ENCODE results near the gene DEFB123. TPM values are rescaled to one million over a fixed set of nuclear protein-coding genes. Genes with fewer than 3 reads are reported as not detected.

The DEFB123 gene
- total RNA-seq, 4 donors from 2014 or later: not detected

DNA sequence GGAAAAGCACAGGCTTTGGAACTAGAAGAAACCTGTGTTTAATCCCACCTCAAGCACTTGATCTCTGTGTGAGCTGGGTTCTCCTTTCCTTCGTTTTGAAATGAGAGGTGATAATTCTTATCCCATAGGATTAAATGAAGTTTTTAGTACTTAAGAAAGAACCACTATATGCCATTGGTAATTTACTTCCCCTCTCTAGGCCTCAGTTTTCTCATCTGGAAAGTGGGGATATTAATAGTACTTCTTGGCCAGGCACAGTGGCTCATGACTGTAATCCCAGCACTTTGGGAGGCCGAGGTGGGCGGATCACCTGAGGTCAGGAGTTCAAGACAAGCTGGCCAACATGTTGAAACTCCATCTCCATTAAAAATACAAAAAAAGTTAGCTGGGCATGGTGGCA, 48.7 kb downstream of the DEFB123 start:
- H3K4me1 ChIP-seq: peaks cover 7% of the 10 kb centered on the region
- H3K4me3 ChIP-seq: no peak overlapping the region
- no peak overlapping the region for H3K27ac ChIP-seq
- TF ChIP-seq POLR2AphosphoS5 (IDR thresholded peaks at IDR 0.05): no peak
- TF ChIP-seq, protein P1, sequence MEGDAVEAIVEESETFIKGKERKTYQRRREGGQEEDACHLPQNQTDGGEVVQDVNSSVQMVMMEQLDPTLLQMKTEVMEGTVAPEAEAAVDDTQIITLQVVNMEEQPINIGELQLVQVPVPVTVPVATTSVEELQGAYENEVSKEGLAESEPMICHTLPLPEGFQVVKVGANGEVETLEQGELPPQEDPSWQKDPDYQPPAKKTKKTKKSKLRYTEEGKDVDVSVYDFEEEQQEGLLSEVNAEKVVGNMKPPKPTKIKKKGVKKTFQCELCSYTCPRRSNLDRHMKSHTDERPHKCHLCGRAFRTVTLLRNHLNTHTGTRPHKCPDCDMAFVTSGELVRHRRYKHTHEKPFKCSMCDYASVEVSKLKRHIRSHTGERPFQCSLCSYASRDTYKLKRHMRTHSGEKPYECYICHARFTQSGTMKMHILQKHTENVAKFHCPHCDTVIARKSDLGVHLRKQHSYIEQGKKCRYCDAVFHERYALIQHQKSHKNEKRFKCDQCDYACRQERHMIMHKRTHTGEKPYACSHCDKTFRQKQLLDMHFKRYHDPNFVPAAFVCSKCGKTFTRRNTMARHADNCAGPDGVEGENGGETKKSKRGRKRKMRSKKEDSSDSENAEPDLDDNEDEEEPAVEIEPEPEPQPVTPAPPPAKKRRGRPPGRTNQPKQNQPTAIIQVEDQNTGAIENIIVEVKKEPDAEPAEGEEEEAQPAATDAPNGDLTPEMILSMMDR (IDR thresholded peaks at IDR 0.05): no peak
- TF ChIP-seq POLR2A (IDR thresholded peaks at IDR 0.05): no peak
- no peaks in the 10 kb centered on the region for H3K9me3 ChIP-seq
- H3K36me3 ChIP-seq: no peaks in the 10 kb centered on the region
- DNase-seq (ENCODE audit: low spot score in 2 of 2): no peak
- 77% methylated on average over 3 of the region's 3 CpGs for WGBS
- peaks cover 6% of the 10 kb centered on the region for H3K27me3 ChIP-seq

- TF ChIP-seq POLR2AphosphoS5 (IDR thresholded peaks at IDR 0.05) (no peak), POLR2A (IDR thresholded peaks at IDR 0.05) (no peak), EP300 (IDR thresholded peaks at IDR 0.05) (no peak)
- TF ChIP-seq, protein P1 (IDR thresholded peaks at IDR 0.05): no peak
- H3K27me3 ChIP-seq: peaks cover 2% of the 10 kb centered on the region
- peaks cover 2% of the 10 kb centered on the region for H3K4me1 ChIP-seq
- no peaks in the 10 kb centered on the region for H3K36me3 ChIP-seq
- H3K9me3 ChIP-seq: no peaks in the 10 kb centered on the region
- no peak overlapping the region for H3K4me3 ChIP-seq
- WGBS: 92% methylated on average over 3 of the region's 3 CpGs
- DNase-seq (ENCODE audit: low spot score in 2 of 2): no peak
- no peak overlapping the region for H3K27ac ChIP-seq
These were observed 50.3 kb downstream of the DEFB123 start for GRCh38 chr20:31490752-31491151.

DNA sequence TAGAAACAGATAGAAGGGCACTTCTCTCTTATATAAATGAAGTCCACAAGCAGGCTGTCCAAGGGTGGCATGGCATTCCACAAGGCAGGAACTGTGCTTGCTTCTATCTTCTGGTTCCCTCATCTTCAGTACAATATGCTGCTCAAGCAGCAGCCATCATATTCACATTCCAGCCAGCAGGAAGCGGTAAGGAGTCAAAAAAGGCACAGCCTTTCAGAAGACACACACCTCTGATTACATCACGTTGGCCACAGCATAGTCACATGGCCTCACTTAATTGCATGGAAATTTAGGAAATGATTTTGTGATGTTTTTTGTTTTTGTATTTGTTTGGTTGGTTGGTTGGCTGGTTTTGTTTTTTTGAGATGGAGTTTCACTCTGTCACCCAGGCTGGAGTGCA, 53.7 kb downstream of the DEFB123 start:
- H3K27me3 ChIP-seq: no peaks in the 10 kb centered on the region
- H3K36me3 ChIP-seq: no peaks in the 10 kb centered on the region
- peaks cover 14% of the 10 kb centered on the region for H3K4me1 ChIP-seq
- no peak for DNase-seq (ENCODE audit: low spot score in 2 of 2)
- WGBS: 59% methylated on average over 2 of the region's 2 CpGs
- H3K4me3 ChIP-seq: no peak overlapping the region
- H3K9me3 ChIP-seq: no peaks in the 10 kb centered on the region
- H3K27ac ChIP-seq: no peak overlapping the region
- TF ChIP-seq POLR2AphosphoS5 (IDR thresholded peaks at IDR 0.05): no peak
- TF ChIP-seq, protein P1 (IDR thresholded peaks at IDR 0.05): peak in 1 of 2 donors; percentile 35

DNA sequence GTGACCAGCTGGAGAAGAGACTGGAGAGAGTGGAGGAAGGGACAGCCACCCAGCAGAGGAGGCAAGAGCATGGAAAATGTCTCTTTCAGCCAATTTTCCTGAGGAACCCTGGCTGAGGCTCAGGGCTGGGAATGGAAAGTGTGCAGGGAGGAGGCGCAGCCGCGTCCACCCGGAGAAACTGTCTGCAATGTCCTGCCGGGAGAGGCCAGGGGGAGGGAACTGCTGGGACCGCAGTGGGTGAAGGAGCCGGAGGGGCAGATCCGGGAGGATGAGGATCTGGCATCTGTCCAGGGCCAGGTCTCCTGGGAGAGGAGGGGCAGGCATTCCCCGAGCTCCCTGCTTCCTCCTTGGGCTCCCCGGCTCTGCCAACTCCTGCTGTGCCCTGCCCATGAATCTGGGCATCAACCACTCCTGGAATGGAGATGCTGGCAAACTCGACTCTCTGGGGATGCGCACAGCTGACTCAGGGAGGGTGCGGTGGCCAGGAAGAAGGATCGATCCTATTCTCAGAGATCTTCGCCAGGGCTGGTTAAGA, 56.4 kb downstream of the DEFB123 start:
- Histone ChIP-seq H3K36me3 (no peaks in the 10 kb centered on the region), H3K27ac (no peak overlapping the region), H3K4me1 (peaks cover 14% of the 10 kb centered on the region), H3K9me3 (no peaks in the 10 kb centered on the region), H3K27me3 (no peaks in the 10 kb centered on the region), H3K4me3 (no peak overlapping the region)
- 19% methylated on average over 15 of the region's 15 CpGs for WGBS
- peak; percentile 81 to 84 for DNase-seq (ENCODE audit: low spot score in 2 of 2)
- TF ChIP-seq POLR2A (IDR thresholded peaks at IDR 0.05): no peak
- TF ChIP-seq, protein P1 (IDR thresholded peaks at IDR 0.05): no peak
- no peak for TF ChIP-seq EP300 (IDR thresholded peaks at IDR 0.05)
- no peak for TF ChIP-seq POLR2AphosphoS5 (IDR thresholded peaks at IDR 0.05)

- no peak for DNase-seq (ENCODE audit: low spot score in 2 of 2)
- H3K27ac ChIP-seq: no peak overlapping the region
- WGBS: 50% methylated on average over 6 of the region's 6 CpGs
These were observed 57.6 kb downstream of the DEFB123 start for GRCh38 chr20:31497838-31498540.

More at GRCh38 chr20:31497838-31498540, 57.6 kb downstream of the DEFB123 start:
- TF ChIP-seq, protein P1 (IDR thresholded peaks at IDR 0.05): no peak
- TF ChIP-seq POLR2A (IDR thresholded peaks at IDR 0.05) (no peak), EP300 (IDR thresholded peaks at IDR 0.05) (no peak), POLR2AphosphoS5 (IDR thresholded peaks at IDR 0.05) (no peak)
- H3K36me3 ChIP-seq: no peaks in the 10 kb centered on the region
- peaks cover 14% of the 10 kb centered on the region for H3K4me1 ChIP-seq
- H3K27me3 ChIP-seq: no peaks in the 10 kb centered on the region
- H3K9me3 ChIP-seq: no peaks in the 10 kb centered on the region
- H3K4me3 ChIP-seq: no peak overlapping the region

Measured in suprapubic skin (tissue), 4 donors.